Measurements from ENCODE around the gene MLF2.
"Not testable (repeated sequence)": the region's sequence is repeated elsewhere in the genome, so short reads cannot be mapped to it uniquely, and the experiment has no call there.

The MLF2 gene

DNA sequence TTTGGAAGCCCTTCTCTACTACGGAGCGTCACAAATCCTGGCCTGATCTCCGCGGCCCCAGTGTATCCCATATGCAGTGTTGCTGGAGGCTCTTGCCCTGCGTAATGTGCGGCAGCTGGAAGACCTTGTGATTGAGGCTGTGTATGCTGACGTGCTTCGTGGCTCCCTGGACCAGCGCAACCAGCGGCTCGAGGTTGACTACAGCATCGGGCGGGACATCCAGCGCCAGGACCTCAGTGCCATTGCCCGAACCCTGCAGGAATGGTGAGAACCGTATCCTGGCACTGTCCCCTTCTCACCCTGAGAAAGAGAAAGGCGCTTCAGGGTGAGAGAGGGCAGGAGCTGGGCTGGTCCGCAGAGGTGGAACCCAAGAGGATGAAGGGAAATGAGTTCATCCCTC, 23.8 kb downstream of the MLF2 start:
- no peak for DNase-seq

DNA sequence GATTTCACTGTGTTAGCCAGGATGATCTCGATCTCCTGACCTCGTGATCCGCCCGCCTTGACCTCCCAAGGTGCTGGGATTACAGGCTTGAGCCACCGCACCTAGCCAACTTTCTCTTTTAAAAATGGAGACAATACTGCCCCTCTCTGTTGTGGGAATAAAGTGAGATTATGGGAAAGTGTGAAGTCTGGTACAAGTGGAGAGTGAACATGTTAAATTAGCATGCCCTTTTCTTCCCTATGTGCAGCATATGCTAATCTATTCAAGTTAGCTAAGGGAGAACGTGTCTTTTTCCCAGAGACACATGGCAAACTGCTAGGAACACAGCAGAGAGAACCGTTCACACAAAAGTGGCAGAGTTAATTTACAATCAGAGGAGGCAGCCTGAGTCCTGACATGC, 27.6 kb downstream of the MLF2 start:
- no peak for DNase-seq

DNA sequence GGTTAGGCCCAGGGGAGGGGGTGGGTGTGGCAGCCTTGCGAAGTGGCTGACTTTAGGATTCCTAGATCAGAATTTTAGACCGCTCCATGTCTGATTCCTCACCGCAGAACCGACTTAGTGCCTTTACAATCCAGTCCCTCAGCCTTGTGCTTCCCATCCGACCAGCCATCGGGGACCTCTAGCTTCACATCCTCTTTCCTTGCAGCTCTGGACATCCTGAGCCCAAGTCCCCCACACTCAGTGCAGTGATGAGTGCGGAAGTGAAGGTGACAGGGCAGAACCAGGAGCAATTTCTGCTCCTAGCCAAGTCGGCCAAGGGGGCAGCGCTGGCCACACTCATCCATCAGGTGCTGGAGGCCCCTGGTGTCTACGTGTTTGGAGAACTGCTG, 28.5 kb downstream of the MLF2 start:
- DNase-seq = no peak

DNA sequence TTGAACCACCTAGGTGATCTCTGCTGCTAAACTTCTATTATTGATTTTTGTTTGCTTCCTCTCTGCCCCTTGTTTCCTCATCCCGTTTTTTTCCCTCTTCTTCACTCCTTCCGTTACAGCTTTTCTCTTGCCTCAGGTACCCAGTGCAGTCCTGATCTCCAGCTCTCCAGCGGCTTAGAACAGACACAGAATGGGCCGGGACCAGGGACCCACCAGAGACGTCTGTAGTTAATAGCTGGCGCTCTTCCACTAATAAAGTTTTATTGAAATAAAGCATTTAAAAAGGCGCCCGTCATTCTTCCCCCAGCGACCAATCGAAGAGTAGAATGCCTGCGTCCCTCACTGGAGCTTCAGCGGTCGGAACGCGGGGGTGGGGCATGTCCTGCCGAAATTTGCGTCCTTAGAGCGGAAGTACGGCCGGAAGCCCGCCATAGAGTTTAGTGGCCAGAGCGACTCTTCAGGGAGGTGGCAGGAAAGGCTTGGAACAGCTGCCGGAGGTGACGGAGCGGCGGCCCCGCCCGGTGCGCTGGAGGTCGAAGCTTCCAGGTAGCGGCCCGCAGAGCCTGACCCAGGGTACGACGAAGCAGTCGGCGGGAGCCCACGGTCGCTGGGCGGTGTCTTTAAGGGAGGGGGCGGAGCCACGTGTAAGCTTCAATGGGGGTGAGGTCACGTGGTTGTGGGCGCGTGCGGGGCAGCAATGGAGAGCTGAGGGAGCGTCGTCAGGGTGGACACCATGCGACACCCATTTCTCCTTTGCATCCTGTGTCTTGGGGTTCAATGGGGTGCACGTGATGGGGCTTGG, 29.1 kb downstream of the MLF2 start, which contains the start of gene COPS7A:
Gene COPS7A (plus strand): TSS at position 440 of the 802 bp plus-strand sequence. CDS start 611 bp downstream, outside the sequence.
- peak; percentile 99 for DNase-seq

DNA sequence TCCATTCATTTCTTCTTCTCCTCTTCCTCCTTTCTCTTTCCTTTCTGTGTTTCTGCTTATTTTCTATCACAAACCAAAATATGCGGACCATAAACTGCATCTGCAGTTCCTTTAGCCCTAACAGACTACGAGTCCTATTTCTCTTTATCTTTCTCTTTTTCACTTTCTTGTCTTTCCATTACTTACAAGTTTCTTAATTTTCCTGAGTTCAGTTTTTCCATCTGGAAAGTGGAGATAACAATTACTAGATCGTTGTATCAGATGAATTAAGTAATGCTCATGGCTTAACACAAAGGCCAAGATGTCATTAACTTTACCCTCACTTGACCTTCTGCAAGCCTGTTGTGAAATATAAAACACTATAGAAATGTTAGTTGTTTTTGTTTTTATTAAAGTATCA, 30.1 kb downstream of the MLF2 start:
- DNase-seq = no peak

DNA sequence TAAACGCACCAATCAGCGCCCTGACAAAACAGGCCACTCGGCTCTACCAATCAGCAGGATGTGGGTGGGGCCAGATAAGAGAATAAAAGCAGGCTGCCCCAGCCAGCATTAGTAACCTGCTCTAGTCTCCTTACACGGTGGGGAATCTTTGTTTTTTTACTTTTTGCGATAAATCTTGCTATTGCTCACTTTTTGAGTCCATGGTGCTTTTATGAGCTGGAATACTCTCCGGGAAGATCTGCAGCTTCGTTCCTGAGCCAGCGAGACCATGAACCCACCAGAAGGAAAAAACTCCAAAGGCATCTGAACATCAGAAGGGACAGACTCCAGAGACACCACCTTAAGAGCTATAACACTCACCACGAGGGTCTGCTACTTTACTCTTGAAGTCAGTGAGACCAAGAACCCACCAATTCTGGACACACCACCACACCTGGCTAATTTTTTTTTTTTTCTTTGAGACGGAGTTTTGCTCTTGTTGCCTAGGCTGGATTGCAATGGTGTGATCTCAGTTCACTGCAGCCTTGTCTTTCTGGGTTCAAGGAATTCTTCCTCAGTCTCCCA, 36.0 kb downstream of the MLF2 start:
- DNase-seq = no peak

DNA sequence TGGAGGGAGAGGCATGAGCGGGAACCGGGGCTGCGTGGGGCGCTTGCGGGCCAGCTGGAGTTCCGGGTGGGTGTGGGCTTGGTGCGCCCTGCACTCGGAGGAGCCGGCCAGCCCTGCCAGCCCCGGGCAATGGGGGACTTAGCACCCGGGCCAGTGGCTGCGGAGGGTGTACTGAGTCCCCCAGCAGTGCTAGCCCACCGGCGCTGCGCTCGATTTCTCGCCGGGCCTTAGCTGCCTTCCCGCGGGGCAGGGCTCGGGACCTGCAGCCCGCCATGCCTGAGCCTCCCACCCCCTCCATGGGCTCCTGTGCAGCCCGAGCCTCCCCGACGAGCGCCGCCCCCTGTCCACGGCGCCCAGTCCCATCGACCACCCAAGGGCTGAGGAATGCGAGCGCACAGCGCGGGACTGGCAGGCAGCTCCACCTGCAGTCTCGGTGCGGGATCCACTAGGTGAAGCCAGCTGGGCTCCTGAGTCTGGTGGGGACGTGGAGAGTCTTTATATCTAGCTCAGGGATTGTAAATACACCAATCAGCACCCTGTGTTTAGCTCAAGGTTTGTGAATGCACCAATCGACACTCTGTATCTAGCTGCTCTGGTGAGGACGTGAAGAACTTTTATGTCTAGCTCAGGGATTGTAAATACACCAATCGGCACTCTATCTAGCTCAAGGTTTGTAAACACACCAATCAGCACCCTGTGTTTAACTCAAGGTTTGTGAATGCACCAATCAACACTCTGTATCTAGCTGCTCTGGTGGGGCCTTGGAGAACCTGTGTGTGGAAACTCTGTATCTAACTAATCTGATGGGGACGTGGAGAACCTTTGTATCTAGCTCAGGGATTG, 36.7 kb downstream of the MLF2 start:
- DNase-seq = not testable (repeated sequence)

DNA sequence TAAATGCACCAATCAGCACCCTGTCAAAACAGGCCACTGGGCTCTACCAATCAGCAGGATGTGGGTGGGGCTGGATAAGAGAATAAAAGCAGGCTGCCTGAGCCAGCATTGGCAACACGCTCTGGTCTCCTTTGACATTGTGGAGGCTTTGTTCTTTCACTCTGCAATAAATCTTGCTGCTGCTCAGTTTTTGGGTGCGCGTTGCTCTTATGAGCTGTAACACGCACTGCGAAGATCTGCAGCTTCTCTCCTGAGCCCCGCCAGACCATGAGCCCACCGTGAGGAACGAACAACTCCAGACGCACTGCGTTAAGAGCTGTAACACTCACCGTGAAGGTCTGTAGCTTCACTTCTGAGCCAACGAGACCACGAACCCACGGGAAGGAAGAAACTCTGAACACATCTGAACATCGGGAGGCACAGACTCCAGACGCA, 44.0 kb downstream of the MLF2 start:
- no peak for DNase-seq

DNA sequence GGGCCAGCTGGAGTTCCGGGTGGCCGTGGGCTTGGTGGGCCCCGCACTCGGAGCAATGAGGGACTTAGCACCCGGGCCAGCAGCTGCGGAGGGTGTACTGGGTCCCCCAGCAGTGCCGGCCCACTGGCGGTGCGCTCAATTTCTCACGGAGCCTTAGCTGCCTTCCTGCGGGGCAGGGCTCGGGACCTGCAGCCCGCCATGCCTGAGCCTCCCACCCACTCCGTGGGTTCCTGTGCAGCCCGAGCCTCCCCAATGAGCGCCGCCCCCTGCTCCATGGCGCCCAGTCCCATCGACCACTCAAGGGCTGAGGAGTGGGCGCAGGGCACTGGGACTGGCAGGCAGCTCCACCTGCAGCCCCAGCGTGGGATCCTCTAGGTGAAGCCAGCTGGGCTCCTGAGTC, 44.6 kb downstream of the MLF2 start:
- not testable (repeated sequence) for DNase-seq

DNA sequence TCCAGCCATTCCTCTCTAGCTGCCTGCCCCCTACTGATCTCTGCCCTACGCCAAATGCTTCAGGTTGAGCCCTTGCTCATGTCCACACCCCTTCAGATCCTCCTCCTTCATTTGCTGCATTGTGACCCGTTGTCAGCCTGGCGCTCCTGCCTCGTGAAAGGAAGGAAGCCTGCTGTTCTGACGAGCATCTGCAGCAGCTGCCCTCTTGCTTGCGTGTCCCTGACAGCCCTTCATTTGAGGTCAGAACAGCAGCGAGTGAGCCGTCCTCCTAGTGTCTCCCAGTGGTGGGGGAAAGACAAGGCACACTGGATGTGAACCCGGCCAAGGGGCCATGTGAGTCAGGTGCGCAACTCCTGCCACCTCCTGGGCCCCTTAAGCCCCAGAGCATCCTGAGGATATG, 49.3 kb downstream of the MLF2 start:
- DNase-seq = no peak

DNA sequence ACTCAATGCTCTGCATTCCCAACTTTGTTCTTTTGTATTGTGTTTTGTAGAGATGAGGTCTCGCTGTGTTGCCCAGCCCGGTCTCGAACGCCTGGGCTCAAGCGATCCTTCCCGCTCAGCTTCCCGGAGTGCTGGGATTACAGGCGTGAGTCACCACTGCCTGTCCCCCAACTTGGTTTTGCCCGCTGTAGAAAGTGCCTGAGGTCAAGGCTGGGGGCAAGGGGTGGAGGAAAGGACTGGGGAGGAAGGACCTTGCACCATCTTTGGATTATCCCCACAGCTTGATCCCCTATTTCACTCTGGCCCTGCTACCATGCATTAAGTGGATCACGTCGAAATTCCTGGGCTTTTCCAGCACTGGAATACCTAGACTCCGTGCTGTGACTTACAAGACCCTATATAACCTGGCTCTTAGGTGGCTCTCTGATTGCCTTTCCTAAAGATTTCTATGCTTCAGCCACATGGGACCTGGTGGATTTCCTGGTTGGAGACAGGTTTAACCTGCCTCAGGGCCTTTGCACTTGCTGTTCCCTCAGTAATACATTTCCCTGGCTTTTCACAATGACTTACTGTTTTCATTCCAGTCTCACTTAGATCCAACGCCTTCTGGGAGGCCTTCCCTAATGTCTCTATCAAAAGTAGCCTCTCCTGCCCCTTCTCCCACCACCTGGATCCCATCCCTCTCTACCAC, 51.7 kb downstream of the MLF2 start:
- DNase-seq = peak; percentile 41

DNA sequence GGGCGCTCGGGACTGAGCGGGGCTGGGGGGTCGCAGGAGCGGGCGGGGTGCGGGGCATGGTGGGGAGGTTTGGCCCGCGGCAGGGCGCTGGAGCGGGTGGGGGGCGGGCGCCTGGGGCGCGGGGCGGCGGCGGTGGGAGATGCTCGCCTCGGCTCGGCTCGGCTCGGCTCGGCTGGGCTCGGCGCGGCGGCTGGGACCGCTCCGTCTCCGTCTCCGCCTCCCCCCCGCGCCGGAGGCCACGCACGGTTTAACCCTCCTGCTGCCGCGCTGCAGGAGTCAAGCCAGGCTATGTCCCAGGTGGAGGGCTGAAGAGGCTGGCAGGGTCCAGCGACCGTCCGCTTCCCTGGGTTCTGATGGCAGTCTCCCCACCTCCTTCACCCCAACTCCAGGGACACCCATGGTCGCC, 52.3 kb downstream of the MLF2 start, which contains the start of gene PIANP:
Gene PIANP (minus strand): TSS at position 170 of the 406 bp plus-strand sequence. CDS start 2,754 bp downstream, outside the sequence.
- peak; percentile 33 for DNase-seq

DNA sequence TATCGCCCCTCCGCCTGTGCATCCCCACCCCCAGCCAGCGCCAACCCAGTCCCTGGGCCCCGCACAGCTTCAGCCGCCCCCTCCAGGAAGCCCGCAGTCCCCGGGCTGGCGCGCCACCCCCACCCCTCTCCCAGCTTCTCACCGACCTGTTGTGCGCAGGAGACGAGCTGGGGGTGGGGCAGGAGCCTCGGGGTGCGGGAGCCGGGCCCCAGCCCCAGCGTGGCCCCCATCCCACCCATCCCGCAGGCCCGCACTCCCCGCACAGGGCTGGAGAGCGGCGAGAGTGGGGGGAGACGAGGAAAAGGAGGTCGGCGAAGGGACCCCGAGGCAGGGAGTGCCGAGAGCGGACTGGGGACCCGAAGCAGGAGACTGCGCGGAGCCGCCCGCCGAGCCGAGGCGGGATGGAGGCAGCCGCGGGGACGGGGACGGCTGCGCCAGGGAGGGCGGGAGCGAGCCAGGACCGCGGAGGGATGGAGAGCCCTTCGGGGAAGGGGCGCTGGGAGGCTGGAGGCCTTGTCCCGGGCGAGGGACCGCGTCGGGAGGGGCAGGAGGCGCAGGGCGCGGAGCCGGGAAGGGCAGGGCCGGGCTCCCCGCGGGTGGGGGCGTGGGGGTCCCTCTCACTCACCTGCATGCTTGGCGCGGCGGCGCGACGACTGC, 52.8 kb downstream of the MLF2 start:
- no peak for DNase-seq

DNA sequence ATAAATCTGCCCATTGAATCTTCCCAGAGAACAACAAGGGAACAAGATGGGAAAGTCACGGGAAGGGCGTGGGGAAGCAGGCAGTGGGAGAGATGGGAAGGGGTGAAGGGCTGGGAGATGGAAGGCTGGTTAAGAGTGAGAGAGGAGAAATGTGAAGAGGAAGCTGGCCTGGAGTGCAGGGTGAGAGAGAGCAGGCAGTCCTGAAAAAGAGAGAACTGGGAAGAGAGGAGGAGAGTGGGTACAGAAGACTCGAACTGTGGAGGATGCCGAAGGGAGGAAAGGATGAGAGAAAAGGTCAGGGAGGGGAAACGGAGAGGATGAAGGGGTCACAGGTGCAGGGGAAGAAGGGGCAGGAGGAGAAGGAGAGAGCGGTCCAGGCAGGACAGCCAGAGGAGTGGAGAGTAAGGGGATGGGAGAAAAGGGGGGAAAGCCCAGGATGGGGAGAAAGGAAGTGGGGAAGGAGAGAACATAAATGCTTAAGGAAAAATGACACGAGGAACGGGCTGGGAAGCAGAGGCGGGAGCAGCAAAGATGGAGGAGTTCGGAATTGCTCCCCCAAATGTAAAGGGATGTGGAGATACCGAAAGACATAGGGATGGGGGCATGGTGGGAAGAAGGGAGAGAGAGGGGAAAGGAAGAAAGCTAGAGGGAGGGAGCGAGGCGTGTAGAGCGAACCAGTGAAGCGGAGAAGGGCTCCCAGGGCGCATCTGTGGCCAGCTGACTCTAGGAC, 53.5 kb downstream of the MLF2 start:
- no peak for DNase-seq

DNA sequence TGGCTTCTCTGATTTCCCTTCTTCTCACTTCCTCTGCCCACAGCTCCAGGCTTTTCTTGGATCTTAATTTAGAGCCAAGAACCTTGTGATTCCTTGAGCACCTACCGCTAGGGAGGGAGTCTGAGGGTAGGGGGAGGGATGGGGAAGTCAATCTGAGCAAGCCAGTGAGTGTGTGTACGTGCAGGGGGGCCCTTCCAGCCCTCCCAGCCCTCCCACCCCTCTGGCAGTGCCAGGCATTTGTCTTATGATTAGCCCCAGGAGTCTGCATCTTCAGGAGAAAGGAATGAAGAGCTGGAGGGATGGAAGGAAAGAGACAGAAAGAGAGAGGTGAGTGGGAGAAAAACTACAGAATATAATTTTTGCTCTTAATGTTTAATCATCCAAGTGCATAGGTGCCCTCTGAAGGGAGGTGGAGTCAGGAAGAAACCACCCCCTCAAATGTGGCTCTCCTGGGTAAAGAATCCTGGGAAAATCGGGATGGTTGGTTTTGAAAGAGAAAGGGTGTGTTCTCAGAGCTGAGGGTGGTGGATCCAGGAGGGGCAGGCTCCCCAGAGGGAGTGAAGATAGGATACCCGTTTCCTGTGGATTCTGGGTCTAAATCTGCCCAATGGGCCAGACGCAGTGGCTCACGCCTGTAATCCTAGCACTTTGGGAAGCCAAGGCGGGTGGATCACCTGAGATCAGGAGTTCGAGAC, 54.4 kb downstream of the MLF2 start:
- DNase-seq = no peak

Data from EL (cell line).